WTC11 (cell line): ENCODE results near the gene DKK3. TPM values are rescaled to one million over a fixed set of nuclear protein-coding genes. Genes with fewer than 3 reads are reported as not detected.

Source experiments
- ATAC-seq: fragments of 200-7000 bp; cut with Tn5 transposase; 2 replicates; pipeline ENCODE4 v1.10.0; 2021; ENCODE audit warnings: mild to moderate bottlenecking, moderate library complexity
- CTCF ChIA-PET: fragments of 300-600 bp; sonication (Branson Sonifier 250); formaldehyde crosslinking; loops from one replicate; lab custom pipeline; 2021; ENCODE audit warnings: antibody characterized with exemption; lab: Charles Lee
- POLR2A ChIA-PET: fragments of 350-600 bp; sonication (Branson Sonifier 250); formaldehyde crosslinking; loops from one replicate; lab custom pipeline; 2021; ENCODE audit warnings: antibody characterized with exemption; lab: Charles Lee
- DNase-seq: peaks from one replicate; pipeline ENCODE4 v3.0.0; 2021; ENCODE audit warnings: low spot score
- H3K27ac Mint-ChIP-seq: 2 replicates; pipeline ENCODE4 v1.8.0; 2021; ENCODE audit warnings: mixed read lengths
- H3K27me3 Mint-ChIP-seq: 2 replicates; pipeline ENCODE4 v1.8.0; 2021; ENCODE audit warnings: low read depth, mild to moderate bottlenecking, moderate library complexity, mixed read lengths
- H3K36me3 Mint-ChIP-seq: 2 replicates; pipeline ENCODE4 v1.8.0; 2021; ENCODE audit warnings: mixed read lengths
- H3K4me1 Mint-ChIP-seq: 2 replicates; pipeline ENCODE4 v1.8.0; 2022; ENCODE audit warnings: mixed read lengths
- H3K4me3 Mint-ChIP-seq: 2 replicates; pipeline ENCODE4 v1.8.0; 2021; ENCODE audit warnings: mild to moderate bottlenecking, moderate library complexity, mixed read lengths
- H3K9me3 Mint-ChIP-seq: 2 replicates; pipeline ENCODE4 v1.8.0; 2021; ENCODE audit warnings: mixed read lengths
- ATF1 ChIP-seq: sonication (generic); formaldehyde crosslinking; IDR thresholded peaks from 2 replicates; pipeline ENCODE4 v1.8.1; 2023; ENCODE audit warnings: mild to moderate bottlenecking, moderate library complexity, missing genetic modification reagents
- CDX4 ChIP-seq: fragments of 250-450 bp; sonication (Bioruptor Pico); IDR thresholded peaks from 2 replicates; pipeline ENCODE4 v1.9.0; 2021; ENCODE audit warnings: moderate library complexity, mild to moderate bottlenecking, inconsistent platforms, borderline replicate concordance
- CREB1 ChIP-seq: sonication (generic); formaldehyde crosslinking; IDR thresholded peaks from 2 replicates; pipeline ENCODE4 v1.8.0; 2023; ENCODE audit warnings: mild to moderate bottlenecking, missing genetic modification reagents
- E2F5 ChIP-seq: sonication (generic); formaldehyde crosslinking; IDR thresholded peaks from 2 replicates; pipeline ENCODE4 v1.8.1; 2022; ENCODE audit warnings: mild to moderate bottlenecking, moderate library complexity, missing genetic modification reagents
- ETV6 ChIP-seq: sonication (generic); formaldehyde crosslinking; IDR thresholded peaks from 2 replicates; pipeline ENCODE4 v1.8.1; 2022; ENCODE audit warnings: mild to moderate bottlenecking, missing genetic modification reagents
- FOXK1 ChIP-seq: sonication (generic); formaldehyde crosslinking; IDR thresholded peaks from 2 replicates; pipeline ENCODE4 v1.8.0; 2022; ENCODE audit warnings: mild to moderate bottlenecking, moderate library complexity, missing genetic modification reagents
- FOXP1 ChIP-seq: sonication (generic); formaldehyde crosslinking; IDR thresholded peaks from 2 replicates; pipeline ENCODE4 v1.8.0; 2022; ENCODE audit warnings: missing genetic modification reagents, mild to moderate bottlenecking, moderate library complexity, borderline replicate concordance
- GRHL2 ChIP-seq: fragments of 250-450 bp; sonication (Bioruptor Pico); IDR thresholded peaks from 2 replicates; pipeline ENCODE4 v1.8.0; 2022; ENCODE audit warnings: mild to moderate bottlenecking, moderate library complexity; ENCODE audit not compliant: insufficient replicate concordance, severe bottlenecking
- IRF1 ChIP-seq: sonication (generic); formaldehyde crosslinking; IDR thresholded peaks from 2 replicates; pipeline ENCODE4 v1.8.0; 2023; ENCODE audit warnings: missing genetic modification reagents
- NR2C2 ChIP-seq: sonication (generic); formaldehyde crosslinking; IDR thresholded peaks from 2 replicates; pipeline ENCODE4 v1.8.0; 2022; ENCODE audit warnings: mild to moderate bottlenecking, missing genetic modification reagents
- SMAD3 ChIP-seq: sonication (generic); formaldehyde crosslinking; IDR thresholded peaks from 2 replicates; pipeline ENCODE4 v1.8.0; 2022; ENCODE audit warnings: missing genetic modification reagents, mild to moderate bottlenecking, borderline replicate concordance
- SOX15 ChIP-seq: fragments of 250-450 bp; sonication (Bioruptor Pico); IDR thresholded peaks from 2 replicates; pipeline ENCODE4 v1.9.0; 2021; ENCODE audit warnings: mild to moderate bottlenecking
- SP1 ChIP-seq: sonication (generic); formaldehyde crosslinking; conservative IDR thresholded peaks from 2 replicates; pipeline ENCODE4 v1.8.1; 2022; ENCODE audit warnings: missing genetic modification reagents
- ZNF138 ChIP-seq: sonication (generic); formaldehyde crosslinking; conservative IDR thresholded peaks from 2 replicates; pipeline ENCODE4 v1.8.1; 2022; ENCODE audit warnings: mild to moderate bottlenecking, moderate library complexity, missing genetic modification reagents
- ZNF219 ChIP-seq: sonication (generic); formaldehyde crosslinking; IDR thresholded peaks from 2 replicates; pipeline ENCODE4 v1.8.0; 2023; ENCODE audit warnings: missing genetic modification reagents, mild to moderate bottlenecking, borderline replicate concordance
- ZNF317 ChIP-seq: sonication (generic); formaldehyde crosslinking; IDR thresholded peaks from 2 replicates; pipeline ENCODE4 v1.8.1; 2023; ENCODE audit warnings: low read depth, mild to moderate bottlenecking, moderate library complexity, missing genetic modification reagents, borderline replicate concordance
- ZNF425 ChIP-seq: fragments of 250-450 bp; sonication (Bioruptor Pico); conservative IDR thresholded peaks from 2 replicates; pipeline ENCODE4 v1.9.0; 2021; ENCODE audit warnings: mild to moderate bottlenecking
- total RNA-seq: library from RNA; stranded (reverse); gene quantifications from 3 replicates; pipeline ENCODE4 v1.2.3, GENCODE V29; 2021
- TF ChIP-seq, protein P1 (sequence below): sonication (generic); formaldehyde crosslinking; IDR thresholded peaks from 2 replicates; pipeline ENCODE4 v1.8.1; 2023; ENCODE audit warnings: mild to moderate bottlenecking, missing genetic modification reagents

Gene DKK3
- total RNA-seq, 1 experiment from 2014 or later, result 17.6 TPM

DNA sequence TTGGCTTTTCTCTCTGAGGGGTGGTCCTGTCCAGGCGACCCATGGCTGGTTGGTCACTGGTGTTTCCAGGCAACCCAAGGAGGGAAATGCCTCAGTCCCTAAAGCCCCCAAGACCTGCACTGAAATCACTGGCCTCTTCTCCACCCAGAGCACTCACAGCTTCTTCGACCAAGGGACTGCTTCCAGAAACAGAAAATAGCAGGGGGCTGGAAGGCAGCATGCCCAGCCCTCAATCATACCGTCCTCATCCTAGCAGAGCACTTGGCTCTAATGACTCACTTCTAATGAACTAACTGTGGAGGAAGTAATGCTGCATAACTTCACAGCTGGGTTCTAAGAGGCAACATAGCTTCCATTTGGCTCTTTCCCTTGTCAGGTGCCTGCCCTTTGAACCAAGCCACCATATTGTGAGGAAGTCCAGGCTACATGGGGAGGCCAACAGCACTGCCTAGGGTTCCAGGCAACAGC lies 27.6 kb downstream of the DKK3 start (continued):
- no peak for TF ChIP-seq ETV6 (CRISPR knock-in tag)
- TF ChIP-seq IRF1 (CRISPR knock-in tag), result no peak
- no peak for TF ChIP-seq SMAD3 (CRISPR knock-in tag)

DNA sequence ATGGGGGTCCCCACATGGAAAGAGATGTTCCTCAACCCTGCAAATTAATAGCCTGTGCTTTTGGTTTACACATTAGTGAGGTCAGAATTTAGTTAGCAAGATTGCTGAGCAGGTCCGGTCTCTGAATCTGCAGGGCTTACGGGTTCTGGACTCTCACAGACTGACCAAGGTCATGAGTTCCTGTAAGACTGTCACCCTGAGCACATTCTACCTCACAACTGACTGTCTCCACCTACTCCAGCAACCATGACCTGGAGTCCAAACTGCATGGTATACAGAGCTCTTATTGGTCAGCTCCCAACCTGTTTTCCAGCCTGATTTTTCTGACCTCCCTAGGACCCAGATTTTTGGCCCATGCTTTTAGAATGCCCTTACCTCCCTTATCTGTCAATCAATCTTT lies 28.2 kb downstream of the DKK3 start:
- ATAC-seq (no peak), DNase-seq (no peak)
- H3K27ac Mint-ChIP-seq, result no peak overlapping the region
- H3K4me1 Mint-ChIP-seq, result peaks cover 22% of the 10 kb centered on the region
- no peak overlapping the region for H3K4me3 Mint-ChIP-seq
- H3K36me3 Mint-ChIP-seq, result peaks cover 3% of the 10 kb centered on the region; the same call in 1 of the 2 replicates
- H3K27me3 Mint-ChIP-seq, result no peaks in the 10 kb centered on the region; the same call in 1 of the 2 replicates
- POLR2A ChIA-PET, result no interaction called here
- no peaks in the 10 kb centered on the region for H3K9me3 Mint-ChIP-seq
- CTCF ChIA-PET, result interaction anchor here (1.0 to 2.3 kb wide), 2 partner anchors 13 to 29 kb away, joined by 3 to 10 read pairs; partner anchors contain the start of gene DKK3
- no peak for TF ChIP-seq FOXK1 (CRISPR knock-in tag)
- TF ChIP-seq ZNF425, result no peak
- TF ChIP-seq CREB1 (CRISPR knock-in tag), result no peak
- no peak for TF ChIP-seq GRHL2
- no peak for TF ChIP-seq ZNF219 (CRISPR knock-in tag)
- TF ChIP-seq, protein P1, sequence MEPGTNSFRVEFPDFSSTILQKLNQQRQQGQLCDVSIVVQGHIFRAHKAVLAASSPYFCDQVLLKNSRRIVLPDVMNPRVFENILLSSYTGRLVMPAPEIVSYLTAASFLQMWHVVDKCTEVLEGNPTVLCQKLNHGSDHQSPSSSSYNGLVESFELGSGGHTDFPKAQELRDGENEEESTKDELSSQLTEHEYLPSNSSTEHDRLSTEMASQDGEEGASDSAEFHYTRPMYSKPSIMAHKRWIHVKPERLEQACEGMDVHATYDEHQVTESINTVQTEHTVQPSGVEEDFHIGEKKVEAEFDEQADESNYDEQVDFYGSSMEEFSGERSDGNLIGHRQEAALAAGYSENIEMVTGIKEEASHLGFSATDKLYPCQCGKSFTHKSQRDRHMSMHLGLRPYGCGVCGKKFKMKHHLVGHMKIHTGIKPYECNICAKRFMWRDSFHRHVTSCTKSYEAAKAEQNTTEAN (CRISPR knock-in tag), result no peak
- TF ChIP-seq E2F5, result no peak
- no peak for TF ChIP-seq FOXP1
- no peak for TF ChIP-seq SOX15
- no peak for TF ChIP-seq SP1
- no peak for TF ChIP-seq ATF1 (CRISPR knock-in tag)
- no peak for TF ChIP-seq ZNF138 (CRISPR knock-in tag)

- POLR2A ChIA-PET, result no interaction called here
- no peak overlapping the region for H3K27ac Mint-ChIP-seq
- no peaks in the 10 kb centered on the region for H3K9me3 Mint-ChIP-seq
- DNase-seq (no peak), ATAC-seq (no peak)
- no peak for TF ChIP-seq ZNF317
- TF ChIP-seq CDX4 (CRISPR knock-in tag), result no peak
- TF ChIP-seq NR2C2, result no peak
- peaks cover 3% of the 10 kb centered on the region; the same call in 1 of the 2 replicates for H3K36me3 Mint-ChIP-seq
- H3K27me3 Mint-ChIP-seq, result no peaks in the 10 kb centered on the region; the same call in 1 of the 2 replicates
- H3K4me1 Mint-ChIP-seq, result peaks cover 19% of the 10 kb centered on the region
- H3K4me3 Mint-ChIP-seq, result no peak overlapping the region
- CTCF ChIA-PET, result interaction anchor here (1.0 to 2.3 kb wide), 3 partner anchors 13 to 64 kb away, joined by 3 to 10 read pairs (median 5); partner anchors contain the start of gene DKK3
These were observed 28.8 kb downstream of the DKK3 start for GRCh38 chr11:11979488-11980117.
